ENCODE data around the gene CEMIP.

The CEMIP gene

GRCh38 chr15:80822256-80822655 lies 43.1 kb downstream of the CEMIP start:
- DNase-seq (ENCODE audit: low read depth, low spot score), result no peak

GRCh38 chr15:80822676-80823075 lies 43.5 kb downstream of the CEMIP start:
- no peak for DNase-seq (ENCODE audit: low read depth, low spot score)

- DNase-seq (ENCODE audit: low read depth, low spot score), result no peak
Measured at GRCh38 chr15:80823120-80823519, 44.0 kb downstream of the CEMIP start.

- no peak for DNase-seq (ENCODE audit: low read depth, low spot score)
Measured at GRCh38 chr15:80823995-80824394, 44.8 kb downstream of the CEMIP start.

GRCh38 chr15:80825361-80826030 lies 46.3 kb downstream of the CEMIP start:
- DNase-seq (ENCODE audit: low read depth, low spot score), result no peak

GRCh38 chr15:80828796-80829195 lies 49.6 kb downstream of the CEMIP start:
- DNase-seq (ENCODE audit: low read depth, low spot score), result no peak

- no peak for DNase-seq (ENCODE audit: low read depth, low spot score)
Measured at GRCh38 chr15:80830677-80831076, 51.5 kb downstream of the CEMIP start.

- no peak for DNase-seq (ENCODE audit: low read depth, low spot score)
Measured at GRCh38 chr15:80831192-80831591, 52.0 kb downstream of the CEMIP start.

GRCh38 chr15:80831606-80832224 lies 52.5 kb downstream of the CEMIP start:
- no peak for DNase-seq (ENCODE audit: low read depth, low spot score)

- DNase-seq (ENCODE audit: low read depth, low spot score), result no peak
Measured at GRCh38 chr15:80832686-80833085, 53.5 kb downstream of the CEMIP start.

- no peak for DNase-seq (ENCODE audit: low read depth, low spot score)
Measured at GRCh38 chr15:80834402-80834801, 55.2 kb downstream of the CEMIP start.

- DNase-seq (ENCODE audit: low read depth, low spot score), result no peak
Measured at GRCh38 chr15:80834906-80835305, 55.7 kb downstream of the CEMIP start.

GRCh38 chr15:80835336-80835735 lies 56.2 kb downstream of the CEMIP start:
- no peak for DNase-seq (ENCODE audit: low read depth, low spot score)

- DNase-seq (ENCODE audit: low read depth, low spot score), result no peak
Measured at GRCh38 chr15:80836223-80836622, 57.1 kb downstream of the CEMIP start.

- DNase-seq (ENCODE audit: low read depth, low spot score), result no peak
Measured at GRCh38 chr15:80837006-80837405, 57.8 kb downstream of the CEMIP start.

- DNase-seq (ENCODE audit: low read depth, low spot score), result no peak
Measured at GRCh38 chr15:80838012-80838411, 58.8 kb downstream of the CEMIP start.

GRCh38 chr15:80838666-80839065 lies 59.5 kb downstream of the CEMIP start:
- DNase-seq (ENCODE audit: low read depth, low spot score), result no peak

- no peak for DNase-seq (ENCODE audit: low read depth, low spot score)
Measured at GRCh38 chr15:80839764-80840130, 60.6 kb downstream of the CEMIP start.

- DNase-seq (ENCODE audit: low read depth, low spot score), result no peak
Measured at GRCh38 chr15:80840182-80841130, 61.3 kb downstream of the CEMIP start.

GRCh38 chr15:80841541-80841940 lies 62.4 kb downstream of the CEMIP start:
- no peak for DNase-seq (ENCODE audit: low read depth, low spot score)

GRCh38 chr15:80844011-80844732 lies 65.0 kb downstream of the CEMIP start:
- no peak for DNase-seq (ENCODE audit: low read depth, low spot score)
